Activated naive CD8-positive, alpha-beta T cell treated with anti-CD3 and anti-CD28 coated beads, Interleukin-2, amount 10 ng/mL, durations not matched to agents 7 days and 5 days (primary cell): ENCODE measurements around the gene ENPP3. TPM values are rescaled to one million over a fixed set of nuclear protein-coding genes. Genes with fewer than 3 reads are reported as not detected.

ENCODE experiments used
- ATAC-seq: fragments of 150-1000 bp; cut with Tn5 transposase; one replicate; pipeline ENCODE4 v1.10.0; 2021; ENCODE audit warnings: low read depth, moderate library complexity
- POLR2A ChIA-PET: fragments of 350-600 bp; sonication (Branson Sonifier 250); formaldehyde crosslinking; loops from one replicate; lab custom pipeline; 2021; ENCODE audit warnings: antibody characterized with exemption; lab: Charles Lee
- DNase-seq: peaks from one replicate; pipeline ENCODE4 v3.0.0; 2021
- H3K27ac Mint-ChIP-seq: one replicate; pipeline ENCODE4 v1.8.0; 2022; ENCODE audit warnings: mild to moderate bottlenecking, mixed read lengths
- H3K27me3 Mint-ChIP-seq: one replicate; pipeline ENCODE4 v1.8.0; 2022; ENCODE audit warnings: mild to moderate bottlenecking, moderate library complexity, mixed read lengths
- H3K36me3 Mint-ChIP-seq: one replicate; pipeline ENCODE4 v1.8.0; 2021; ENCODE audit warnings: mild to moderate bottlenecking, mixed read lengths
- H3K4me1 Mint-ChIP-seq: one replicate; pipeline ENCODE4 v1.8.0; 2021; ENCODE audit warnings: mixed read lengths
- H3K4me3 Mint-ChIP-seq: one replicate; pipeline ENCODE4 v1.8.0; 2022; ENCODE audit warnings: mild to moderate bottlenecking, moderate library complexity, mixed read lengths
- H3K9me3 Mint-ChIP-seq: one replicate; pipeline ENCODE4 v1.8.0; 2021; ENCODE audit warnings: mixed read lengths
- total RNA-seq, 2 experiments: library from RNA; stranded (reverse); gene quantifications; one replicate each; pipeline ENCODE4 v1.2.3, GENCODE V29; 2021

The ENPP3 gene
- total RNA-seq, 2 experiments from 2014 or later: 0.36 to 0.96 TPM

DNA sequence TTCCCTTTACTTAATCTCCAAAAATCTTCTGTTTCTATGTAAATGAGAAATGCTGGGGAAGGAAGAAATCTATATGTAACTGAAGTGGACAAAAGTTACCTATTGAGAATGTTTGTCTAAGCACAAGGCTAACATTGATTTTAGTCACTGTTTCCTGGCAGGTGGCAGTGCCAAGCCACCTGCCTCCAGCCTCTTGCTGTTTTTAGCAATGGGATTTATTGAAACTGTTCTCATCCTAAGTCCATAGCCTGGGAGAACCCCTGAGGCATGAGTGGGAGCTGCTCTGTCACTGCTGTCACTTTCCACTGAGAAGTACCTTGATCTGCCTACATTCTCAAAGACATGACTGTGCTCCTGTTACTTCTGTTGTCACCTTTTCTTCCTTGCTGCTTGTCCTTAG, 14.7 kb downstream of the ENPP3 start:
- Mint-ChIP-seq H3K27ac (no peak overlapping the region), H3K9me3 (no peaks in the 10 kb centered on the region), H3K4me3 (no peak overlapping the region), H3K27me3 (peaks cover 8% of the 10 kb centered on the region), H3K4me1 (no peaks in the 10 kb centered on the region), H3K36me3 (no peaks in the 10 kb centered on the region)
- DNase-seq (no peak), ATAC-seq (no peak)
- POLR2A ChIA-PET: interaction anchor here (0.8 kb wide), 1 partner anchor 24 kb away, joined by 3 read pairs; the partner anchor contains the start of gene MED23

DNA sequence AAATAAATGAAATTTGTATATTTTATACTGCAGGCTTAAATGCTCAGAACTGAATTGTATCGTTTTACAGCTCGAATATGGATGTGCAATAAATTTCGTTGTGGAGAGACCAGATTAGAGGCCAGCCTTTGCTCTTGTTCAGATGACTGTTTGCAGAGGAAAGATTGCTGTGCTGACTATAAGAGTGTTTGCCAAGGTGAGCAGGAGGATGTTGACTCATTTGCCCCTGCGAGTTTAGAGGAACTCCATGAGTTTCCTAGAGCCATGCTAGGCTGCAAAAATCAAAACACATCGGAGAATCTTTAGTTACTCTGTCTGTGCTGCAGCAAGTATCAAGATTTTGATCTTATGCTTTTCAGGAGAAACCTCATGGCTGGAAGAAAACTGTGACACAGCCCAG, 15.4 kb downstream of the ENPP3 start:
- no peak for ATAC-seq
- Mint-ChIP-seq H3K4me3 (no peak overlapping the region), H3K9me3 (no peaks in the 10 kb centered on the region), H3K4me1 (peaks cover under 1% of the 10 kb centered on the region), H3K27ac (no peak overlapping the region), H3K36me3 (no peaks in the 10 kb centered on the region), H3K27me3 (peaks cover 8% of the 10 kb centered on the region)
- no peak for DNase-seq
- POLR2A ChIA-PET: interaction anchor here (0.8 kb wide), 1 partner anchor 24 kb away, joined by 3 read pairs; the partner anchor contains the start of gene MED23

DNA sequence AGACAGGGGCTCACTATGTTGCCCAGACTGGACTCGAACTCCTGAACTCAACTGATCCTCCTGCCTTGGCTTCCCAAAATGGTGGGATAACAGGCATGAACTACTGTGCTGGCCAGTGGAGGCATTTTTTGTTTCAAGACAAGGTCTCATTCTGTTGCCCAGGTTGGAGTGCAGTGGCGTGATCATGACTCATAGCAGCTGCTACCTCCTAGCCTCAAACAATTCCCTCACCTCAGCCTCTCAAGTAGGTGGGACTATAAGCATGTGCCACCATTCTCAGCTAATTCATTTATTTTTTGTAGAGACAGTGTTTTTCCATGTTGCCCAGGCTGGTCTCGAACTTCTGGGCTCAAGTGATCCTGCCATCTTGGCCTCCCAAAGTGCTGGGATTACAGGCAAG, 17.2 kb downstream of the ENPP3 start:
- Mint-ChIP-seq H3K4me1 (peaks cover 2% of the 10 kb centered on the region), H3K27ac (no peak overlapping the region), H3K9me3 (no peaks in the 10 kb centered on the region), H3K36me3 (no peaks in the 10 kb centered on the region), H3K4me3 (no peak overlapping the region), H3K27me3 (peaks cover 3% of the 10 kb centered on the region)
- ATAC-seq: no peak
- POLR2A ChIA-PET: no interaction called here
- DNase-seq: no peak

DNA sequence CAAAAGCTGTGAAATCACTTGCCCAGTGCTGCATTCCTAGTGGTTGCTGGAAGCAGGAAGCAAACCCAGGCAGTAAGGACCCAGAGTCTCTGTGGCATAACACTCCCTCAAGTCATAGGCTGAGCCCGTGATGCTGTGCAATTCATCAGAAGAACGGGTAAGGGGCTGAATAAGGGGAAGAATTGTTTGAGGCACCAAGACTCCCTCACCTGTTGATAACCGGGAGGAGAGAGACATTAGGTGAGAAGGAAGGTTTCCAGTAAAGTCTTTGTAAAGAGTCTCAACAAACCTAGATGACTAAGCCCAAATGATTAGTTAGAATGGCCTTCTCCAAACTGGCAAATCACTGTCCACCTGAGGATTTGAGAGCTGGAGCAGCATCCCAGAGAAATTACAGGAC, 18.3 kb downstream of the ENPP3 start:
- H3K4me3 Mint-ChIP-seq: no peak overlapping the region
- POLR2A ChIA-PET: no interaction called here

DNA sequence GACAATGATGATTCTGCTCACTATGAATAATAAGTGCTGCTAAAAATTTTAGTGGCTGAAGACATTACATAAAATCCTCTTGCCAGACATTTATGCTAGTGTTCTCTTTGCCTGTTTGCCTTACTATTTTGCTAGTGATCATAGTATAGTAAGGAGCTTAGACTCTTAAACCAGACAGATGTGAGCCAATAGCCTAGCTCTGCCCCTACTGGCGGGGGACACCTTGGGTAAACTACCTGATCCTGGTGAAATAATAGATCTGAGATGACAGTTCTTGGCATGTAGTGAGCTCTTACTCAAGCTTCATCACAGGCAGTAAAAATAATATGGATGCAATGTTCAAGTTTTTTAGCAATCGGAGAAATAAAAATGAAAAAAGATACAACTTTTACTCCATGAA, 18.8 kb downstream of the ENPP3 start:
- Mint-ChIP-seq H3K4me3 (no peak overlapping the region), H3K4me1 (peaks cover 2% of the 10 kb centered on the region), H3K27ac (no peak overlapping the region), H3K9me3 (no peaks in the 10 kb centered on the region), H3K27me3 (peaks cover 3% of the 10 kb centered on the region), H3K36me3 (no peaks in the 10 kb centered on the region)
- DNase-seq: no peak
- POLR2A ChIA-PET: no interaction called here
- ATAC-seq: no peak

More for the DNA sequence above, 18.3 kb downstream of the ENPP3 start:
- Mint-ChIP-seq H3K9me3 (no peaks in the 10 kb centered on the region), H3K27ac (no peak overlapping the region), H3K36me3 (no peaks in the 10 kb centered on the region), H3K4me1 (peaks cover 2% of the 10 kb centered on the region), H3K27me3 (peaks cover 3% of the 10 kb centered on the region)
- no peak for ATAC-seq
- no peak for DNase-seq

DNA sequence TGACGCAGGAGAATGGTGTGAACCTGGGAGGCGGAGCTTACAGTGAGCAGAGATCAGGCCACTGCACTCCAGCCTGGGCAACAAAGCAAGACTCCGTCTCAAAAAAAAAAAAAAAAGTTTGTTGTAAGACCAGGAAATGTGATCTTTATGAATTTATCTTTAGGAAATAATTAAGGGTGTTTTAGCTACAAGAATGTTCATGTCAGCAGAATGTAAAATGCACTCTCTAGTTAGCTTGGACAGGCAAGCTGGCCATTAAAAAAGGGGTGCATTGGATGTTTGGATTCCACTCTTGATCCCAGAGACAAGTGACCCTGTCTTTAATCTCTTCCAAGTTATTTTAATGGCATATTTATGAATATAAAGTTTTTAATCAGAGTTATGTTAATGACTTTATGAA, 19.6 kb downstream of the ENPP3 start:
- no peaks in the 10 kb centered on the region for H3K9me3 Mint-ChIP-seq
- DNase-seq (no peak), ATAC-seq (no peak)
- H3K27me3 Mint-ChIP-seq: no peaks in the 10 kb centered on the region
- POLR2A ChIA-PET: no interaction called here
- peaks cover 2% of the 10 kb centered on the region for H3K4me1 Mint-ChIP-seq
- no peak overlapping the region for H3K27ac Mint-ChIP-seq
- no peak overlapping the region for H3K4me3 Mint-ChIP-seq
- no peaks in the 10 kb centered on the region for H3K36me3 Mint-ChIP-seq

DNA sequence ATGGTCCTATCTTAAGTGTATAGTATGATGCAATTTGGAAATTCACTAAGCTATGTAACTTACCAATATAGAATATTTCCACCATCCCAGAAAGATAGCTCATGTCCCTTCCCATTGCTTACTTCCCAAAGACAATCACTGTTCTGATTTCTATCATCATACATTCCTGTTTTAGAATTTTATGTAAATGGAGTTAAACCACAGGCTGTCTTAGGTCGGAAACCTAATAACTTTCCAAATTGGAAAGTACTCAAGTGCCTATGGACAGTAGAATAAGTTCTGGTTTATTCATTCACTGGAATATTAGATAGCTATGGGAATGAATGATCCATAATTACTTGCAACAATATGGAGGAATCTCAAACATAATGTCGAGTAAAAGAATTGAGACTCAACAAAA, 20.1 kb downstream of the ENPP3 start:
- H3K4me1 Mint-ChIP-seq: peaks cover 2% of the 10 kb centered on the region
- DNase-seq (no peak), ATAC-seq (no peak)
- POLR2A ChIA-PET: no interaction called here
- H3K36me3 Mint-ChIP-seq: no peaks in the 10 kb centered on the region
- H3K27ac Mint-ChIP-seq: no peak overlapping the region
- H3K27me3 Mint-ChIP-seq: no peaks in the 10 kb centered on the region
- no peak overlapping the region for H3K4me3 Mint-ChIP-seq
- no peaks in the 10 kb centered on the region for H3K9me3 Mint-ChIP-seq

DNA sequence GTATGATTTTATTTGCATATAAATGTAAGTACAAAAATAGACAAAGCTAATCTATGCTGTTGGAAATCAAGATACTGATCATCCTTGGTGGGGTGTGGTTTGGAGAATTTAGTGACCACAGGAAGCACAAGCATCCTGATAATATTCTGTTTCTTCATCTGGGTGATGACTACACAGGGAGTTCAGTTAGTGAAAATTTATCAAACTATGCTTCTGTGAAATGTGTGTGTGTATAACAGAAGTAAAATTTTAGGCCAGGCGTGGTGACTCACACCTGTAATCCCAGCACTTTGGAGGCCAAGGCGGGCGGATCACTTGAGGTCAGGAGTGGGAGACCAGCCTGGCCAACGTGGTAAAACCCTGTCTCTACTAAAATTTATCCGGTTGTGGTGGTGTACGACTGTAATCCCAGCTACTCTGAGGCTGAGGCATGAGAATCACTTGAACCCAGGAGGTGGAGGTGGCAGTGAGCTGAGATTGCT, 20.6 kb downstream of the ENPP3 start:
- H3K9me3 Mint-ChIP-seq: no peaks in the 10 kb centered on the region

DNA sequence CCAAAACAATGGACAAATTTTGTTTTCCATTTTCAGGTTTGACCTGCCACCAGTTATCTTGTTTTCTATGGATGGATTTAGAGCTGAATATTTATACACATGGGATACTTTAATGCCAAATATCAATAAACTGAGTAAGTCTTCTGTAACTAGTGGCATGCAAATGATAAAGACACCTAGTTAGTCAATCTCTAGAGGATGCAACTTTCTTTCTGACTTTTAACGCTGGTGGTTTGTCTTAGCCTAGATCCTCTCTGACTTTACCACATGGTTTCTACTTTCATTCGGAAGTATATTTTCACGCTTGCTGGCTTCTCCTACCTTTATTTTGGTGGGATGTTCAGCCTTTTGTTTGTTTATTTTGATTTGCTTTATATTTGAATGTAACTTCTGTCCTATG, 21.2 kb downstream of the ENPP3 start:
- Mint-ChIP-seq H3K4me3 (no peak overlapping the region), H3K27me3 (no peaks in the 10 kb centered on the region), H3K27ac (no peak overlapping the region), H3K4me1 (peaks cover 2% of the 10 kb centered on the region), H3K9me3 (no peaks in the 10 kb centered on the region), H3K36me3 (no peaks in the 10 kb centered on the region)
- POLR2A ChIA-PET: no interaction called here
- DNase-seq (no peak), ATAC-seq (no peak)

More for the DNA sequence above, 20.6 kb downstream of the ENPP3 start:
- Mint-ChIP-seq H3K4me3 (no peak overlapping the region), H3K4me1 (peaks cover 2% of the 10 kb centered on the region), H3K36me3 (no peaks in the 10 kb centered on the region), H3K27me3 (no peaks in the 10 kb centered on the region), H3K27ac (no peak overlapping the region)
- no peak for ATAC-seq
- DNase-seq: no peak
- POLR2A ChIA-PET: no interaction called here

DNA sequence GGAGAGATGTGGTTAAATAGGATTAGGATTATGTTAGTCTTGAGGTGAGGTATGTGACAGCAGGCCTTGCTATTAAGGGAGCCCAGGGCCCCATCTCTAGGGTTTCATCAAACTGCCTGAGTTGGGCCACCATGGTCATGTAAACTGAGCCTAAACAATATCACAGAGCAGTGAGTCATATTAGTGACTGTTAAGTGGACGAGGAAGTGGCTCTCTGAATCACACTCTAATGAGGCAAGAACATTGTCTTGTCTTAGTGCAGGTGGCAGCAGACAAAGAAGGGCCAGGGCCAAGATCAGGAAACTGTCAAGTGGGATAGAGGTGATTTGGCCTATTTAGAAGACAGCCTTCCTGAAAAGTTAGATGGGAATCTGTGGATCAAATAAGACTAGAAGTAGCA, 23.1 kb downstream of the ENPP3 start:
- no peaks in the 10 kb centered on the region for H3K36me3 Mint-ChIP-seq
- no peaks in the 10 kb centered on the region for H3K9me3 Mint-ChIP-seq
- DNase-seq (no peak), ATAC-seq (no peak)
- H3K4me1 Mint-ChIP-seq: peaks cover 2% of the 10 kb centered on the region
- no peak overlapping the region for H3K27ac Mint-ChIP-seq
- H3K27me3 Mint-ChIP-seq: no peaks in the 10 kb centered on the region
- H3K4me3 Mint-ChIP-seq: no peak overlapping the region
- POLR2A ChIA-PET: no interaction called here

DNA sequence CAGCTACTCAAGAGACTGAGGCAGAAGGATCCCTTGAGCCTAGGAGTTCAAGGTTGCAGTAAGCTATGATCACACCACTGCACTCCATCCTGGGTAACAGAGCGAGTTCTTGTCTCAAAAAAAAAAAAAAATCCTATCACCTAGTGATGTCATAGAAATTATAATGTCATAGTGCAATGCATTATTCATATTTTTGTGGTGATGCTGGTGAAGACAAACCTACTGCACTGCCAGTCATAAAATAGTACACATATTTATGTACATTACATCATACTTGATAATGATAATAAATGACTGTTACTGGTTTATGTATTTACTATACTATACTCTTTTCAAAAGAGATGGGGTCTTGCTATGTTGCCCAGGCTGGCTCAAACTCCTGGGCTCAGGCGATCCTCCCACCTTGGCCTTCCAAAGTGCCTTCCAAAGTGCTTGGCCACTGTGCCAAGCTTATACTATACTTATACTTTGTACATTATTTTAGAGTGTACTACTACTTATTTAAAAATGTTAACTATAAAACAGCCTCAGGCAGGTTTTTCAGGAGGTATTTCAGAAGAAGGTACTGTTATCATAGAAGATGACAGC, 26.6 kb downstream of the ENPP3 start:
- H3K9me3 Mint-ChIP-seq: no peaks in the 10 kb centered on the region

DNA sequence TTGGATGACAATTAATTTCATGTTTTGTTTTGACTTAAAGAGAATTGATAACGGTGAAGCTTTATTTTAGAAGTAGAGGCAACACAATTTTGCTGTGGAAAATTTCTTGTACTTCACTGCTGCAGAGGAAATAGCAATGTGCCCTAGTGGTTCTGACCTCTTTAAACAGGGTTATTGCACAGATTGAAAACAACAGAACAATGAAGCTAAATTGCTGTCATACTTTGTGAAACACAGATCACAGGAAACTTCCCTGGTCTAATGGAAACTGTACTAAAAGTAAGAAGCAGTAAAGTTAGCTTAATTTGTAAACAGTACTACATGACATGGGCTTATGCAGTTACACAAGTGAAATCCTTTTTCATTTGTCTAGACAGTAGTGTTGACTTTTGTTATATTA, 32.8 kb downstream of the ENPP3 start:
- Mint-ChIP-seq H3K36me3 (no peaks in the 10 kb centered on the region), H3K27me3 (peaks cover 4% of the 10 kb centered on the region), H3K9me3 (no peaks in the 10 kb centered on the region), H3K27ac (no peak overlapping the region), H3K4me3 (no peak overlapping the region), H3K4me1 (no peaks in the 10 kb centered on the region)
- DNase-seq (no peak), ATAC-seq (no peak)
- POLR2A ChIA-PET: no interaction called here

More for the DNA sequence above, 26.6 kb downstream of the ENPP3 start:
- DNase-seq (no peak), ATAC-seq (no peak)
- Mint-ChIP-seq H3K27me3 (peaks cover 4% of the 10 kb centered on the region), H3K27ac (no peak overlapping the region), H3K4me1 (no peaks in the 10 kb centered on the region), H3K4me3 (no peak overlapping the region), H3K36me3 (no peaks in the 10 kb centered on the region)
- POLR2A ChIA-PET: no interaction called here

DNA sequence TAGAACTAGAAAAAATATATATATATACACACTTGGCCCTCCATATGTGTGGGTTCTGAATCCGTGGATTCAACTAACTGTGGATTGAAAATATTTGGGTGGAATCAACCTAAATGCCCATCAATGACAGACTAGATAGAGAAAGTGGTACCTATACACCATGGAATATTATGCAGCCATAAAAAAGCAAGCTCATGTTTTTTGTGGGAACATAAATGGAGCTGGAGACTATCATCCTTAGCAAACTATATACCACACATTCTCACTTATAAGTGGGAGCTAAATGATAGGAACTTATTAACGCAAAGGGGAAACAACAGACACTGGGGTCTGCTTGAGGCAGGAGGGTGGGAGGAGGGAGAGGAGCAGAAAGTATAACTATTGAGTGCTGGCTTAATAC, 36.1 kb downstream of the ENPP3 start:
- H3K27me3 Mint-ChIP-seq: no peaks in the 10 kb centered on the region
- H3K36me3 Mint-ChIP-seq: no peaks in the 10 kb centered on the region
- no peak overlapping the region for H3K4me3 Mint-ChIP-seq
- H3K4me1 Mint-ChIP-seq: no peaks in the 10 kb centered on the region
- POLR2A ChIA-PET: no interaction called here
- H3K9me3 Mint-ChIP-seq: no peaks in the 10 kb centered on the region
- ATAC-seq (no peak), DNase-seq (no peak)
- no peak overlapping the region for H3K27ac Mint-ChIP-seq

DNA sequence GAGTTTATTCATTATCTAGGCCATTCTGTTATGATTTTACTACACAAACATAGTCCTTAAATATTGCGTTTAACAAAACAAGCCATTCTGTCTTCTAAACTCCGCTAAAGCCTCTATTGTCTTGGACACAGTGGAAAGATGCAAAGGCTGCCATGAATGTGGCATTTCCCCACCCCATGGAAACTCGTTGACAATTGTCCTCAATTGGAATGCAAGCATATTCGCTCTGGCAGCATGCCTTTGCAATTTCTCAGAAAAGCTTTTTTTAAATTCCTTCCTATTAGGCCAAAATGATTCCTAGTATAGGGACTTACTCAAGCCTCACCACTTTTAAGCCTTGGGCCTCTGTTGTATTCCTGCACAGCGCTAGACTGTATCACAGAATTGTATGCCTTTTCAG, 41.3 kb downstream of the ENPP3 start:
- Mint-ChIP-seq H3K27ac (no peak overlapping the region), H3K36me3 (no peaks in the 10 kb centered on the region), H3K4me3 (no peak overlapping the region), H3K9me3 (no peaks in the 10 kb centered on the region), H3K4me1 (no peaks in the 10 kb centered on the region), H3K27me3 (no peaks in the 10 kb centered on the region)
- POLR2A ChIA-PET: no interaction called here
- ATAC-seq (no peak), DNase-seq (no peak)
